SK-N-SH (cell line): Measurements from ENCODE around the gene PRKD2. TPM values are rescaled to one million over a fixed set of nuclear protein-coding genes. Genes with fewer than 3 reads are reported as not detected.

Experiments
- CTCF ChIA-PET: fragments of 300-600, 350-600 bp; formaldehyde crosslinking; extraction: SDS; loops from one replicate; lab custom pipeline; 2021; lab: Yijun Ruan, JAX
- POLR2A ChIA-PET: fragments of 350-600 bp; sonication (Branson Sonifier 250); formaldehyde crosslinking; extraction: SDS; loops from one replicate; lab custom pipeline; 2020; ENCODE audit warnings: antibody characterized with exemption, inconsistent platforms; lab: Yijun Ruan, JAX
- DNase-seq: peaks from one replicate; pipeline ENCODE4 v3.0.0; 2012
- H2AFZ ChIP-seq: fragments of 200-600 bp; sonication (generic); 2 replicates; pipeline ENCODE4 v1.8.1; 2016; ENCODE audit warnings: antibody characterized with exemption, mild to moderate bottlenecking, low read depth
- H3F3A ChIP-seq: fragments of 200-600 bp; sonication (generic); replicated peaks from 2 replicates; pipeline ENCODE3; 2016; ENCODE audit warnings: antibody characterized with exemption, mild to moderate bottlenecking; ENCODE audit not compliant: insufficient read depth
- H3K27ac ChIP-seq, 2 experiments: fragments of 200-500 bp in 1 of 2; fragments of 200-600 bp in 1 of 2; sonication (Bioruptor generic) in 1 of 2; sonication (generic), shearing (Covaris generic) in 1 of 2; 2 replicates each; pipeline versions ENCODE4 v1.5.1 to v1.6.1; 2014 to 2016; ENCODE audit warnings: low read depth in 2 of 2, inconsistent platforms in 1 of 2, low read length in 1 of 2, mild to moderate bottlenecking in 1 of 2, mixed read lengths in 1 of 2
- H3K27me3 ChIP-seq: fragments of 200-600 bp; sonication (generic), shearing (Covaris generic); 2 replicates; pipeline ENCODE4 v1.6.1; 2016; ENCODE audit warnings: mixed run types; ENCODE audit not compliant: insufficient read depth
- H3K36me3 ChIP-seq, 2 experiments: fragments of 200-500 bp in 1 of 2; fragments of 200-600 bp in 1 of 2; sonication (Bioruptor generic) in 1 of 2; sonication (generic) in 1 of 2; replicated peaks in 1 of 2; 2 replicates each; pipeline versions ENCODE3 to v1.5.1; 2014 to 2016; ENCODE audit warnings: low read length in 1 of 2, mild to moderate bottlenecking in 1 of 2; ENCODE audit not compliant: insufficient read depth in 2 of 2, control insufficient read depth in 1 of 2
- H3K4me1 ChIP-seq, 2 experiments: fragments of 200-500 bp in 1 of 2; fragments of 200-600 bp in 1 of 2; sonication (Bioruptor generic) in 1 of 2; sonication (generic), shearing (Covaris generic) in 1 of 2; 2 replicates each; pipeline versions ENCODE4 v1.5.1 to v1.6.1; 2014 to 2016; ENCODE audit warnings: low read depth in 1 of 2, low read length in 1 of 2, mixed run types in 1 of 2; ENCODE audit not compliant: insufficient read depth in 2 of 2, control insufficient read depth in 1 of 2
- H3K4me2 ChIP-seq: fragments of 200-600 bp; sonication (generic), shearing (Covaris generic); 2 replicates; pipeline ENCODE4 v1.6.1; 2017; ENCODE audit warnings: mixed run types
- H3K4me3 ChIP-seq, 2 experiments: fragments of 200-500 bp in 1 of 2; fragments of 200-600 bp in 1 of 2; sonication (Bioruptor generic) in 1 of 2; sonication (generic), shearing (Covaris generic) in 1 of 2; 2 replicates each; pipeline versions ENCODE4 v1.5.1 to v1.8.1; 2014 to 2016; ENCODE audit warnings: low read depth in 2 of 2, inconsistent platforms in 1 of 2, low read length in 1 of 2, mild to moderate bottlenecking in 1 of 2, mixed read lengths in 1 of 2, moderate library complexity in 1 of 2
- H3K79me2 ChIP-seq: fragments of 200-600 bp; sonication (generic); 2 replicates; pipeline ENCODE4 v1.8.1; 2017; ENCODE audit warnings: mild to moderate bottlenecking; ENCODE audit not compliant: insufficient read depth
- H3K9ac ChIP-seq: fragments of 200-600 bp; sonication (generic); 2 replicates; pipeline ENCODE4 v1.6.1; 2017; ENCODE audit warnings: mixed run types
- H3K9me2 ChIP-seq: fragments of 200-600 bp; sonication (generic); 2 replicates; pipeline ENCODE4 v1.6.1; 2017; ENCODE audit warnings: mixed run types
- H3K9me3 ChIP-seq: fragments of 200-600 bp; sonication (generic); 2 replicates; pipeline ENCODE4 v1.6.1; 2017; ENCODE audit warnings: mixed run types, mild to moderate bottlenecking, moderate library complexity
- H4K20me1 ChIP-seq: fragments of 200-600 bp; sonication (generic); 2 replicates; pipeline ENCODE4 v1.6.1; 2017; ENCODE audit warnings: mild to moderate bottlenecking, mixed run types; ENCODE audit not compliant: insufficient read depth
- ELF1 ChIP-seq: IDR thresholded peaks from 2 replicates; pipeline ENCODE4 v1.4.0; 2012
- FOXJ3 ChIP-seq: sonication (generic); formaldehyde crosslinking; IDR thresholded peaks from 2 replicates; pipeline ENCODE4 v1.5.1; 2020; ENCODE audit warnings: mild to moderate bottlenecking, missing genetic modification reagents
- POLR2AphosphoS5 ChIP-seq: IDR thresholded peaks from 2 replicates; pipeline ENCODE4 v1.6.1; 2012; ENCODE audit warnings: low read depth, low read length
- RCOR1 ChIP-seq: fragments of 150-350 bp; IDR thresholded peaks from 2 replicates; pipeline ENCODE4 v1.6.1; 2017; ENCODE audit warnings: antibody characterized with exemption, low read length
- WGBS: methylation state at CpG from one replicate; pipeline ENCODE4 v1.1.6; 2017; ENCODE audit warnings: low lambda C conversion rate; 5-methylcytosine and 5-hydroxymethylcytosine counted together
- polyA plus RNA-seq, 3 experiments: library from polyadenylated mRNA; depleted of rRNA; stranded (reverse); fragments of >200 nt; gene quantifications; 2 replicates each; pipeline ENCODE4 v1.2.3, GENCODE V29; 2012
- TF ChIP-seq, protein P1 (sequence below): IDR thresholded peaks from 2 replicates; pipeline ENCODE4 v1.4.0; 2012; ENCODE audit warnings: low read depth
- TF ChIP-seq, protein P2 (sequence below): fragments of 150-350 bp; IDR thresholded peaks from 2 replicates; pipeline ENCODE4 v1.6.1; 2017; ENCODE audit warnings: antibody characterized with exemption, low read length, low read depth, borderline replicate concordance
- TF ChIP-seq, protein P3 (sequence below): fragments of 200-600 bp; sonication (generic); IDR thresholded peaks from 2 replicates; pipeline ENCODE4 v1.6.1; 2017; ENCODE audit warnings: antibody characterized with exemption, mild to moderate bottlenecking, moderate library complexity
- TF ChIP-seq, protein P4 (sequence below): IDR thresholded peaks from 2 replicates; pipeline ENCODE4 v1.6.1; 2012; ENCODE audit warnings: mild to moderate bottlenecking, low read depth, low read length, moderate library complexity

PRKD2 gene
- polyA plus RNA-seq, 1 of the 3 experiments (the other 2 are of a cell fraction) = 21.4 TPM

DNA sequence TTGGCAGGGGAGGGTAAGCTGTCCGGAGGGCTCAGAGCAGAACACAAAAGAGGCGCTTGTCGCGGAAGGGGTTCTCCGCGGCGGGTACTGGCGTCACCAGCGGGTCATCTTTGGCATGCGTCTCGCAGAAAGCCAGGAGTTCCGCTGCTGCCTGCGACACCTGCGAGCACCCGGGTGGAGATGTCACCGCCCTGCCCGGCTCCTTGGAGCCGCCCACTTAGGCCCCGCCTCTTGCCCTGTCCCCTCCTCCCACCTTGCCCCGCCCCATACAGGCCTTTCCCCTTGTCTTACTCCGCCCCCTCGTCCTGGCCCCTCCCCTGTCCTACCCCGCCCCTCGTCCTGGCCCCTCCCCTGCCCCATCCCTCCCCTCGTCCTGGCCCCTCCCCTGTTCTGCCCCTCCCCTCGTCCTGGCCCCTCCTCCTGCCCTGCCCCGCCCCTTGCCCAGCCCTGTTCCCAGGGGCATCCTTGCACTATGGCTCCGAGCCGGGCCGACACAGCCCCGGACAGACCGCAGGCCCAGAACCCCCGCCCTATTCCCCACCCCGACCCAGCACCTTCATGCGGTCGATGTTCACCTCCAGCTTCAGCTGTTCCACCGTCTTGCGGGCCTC lies 82.8 kb downstream of the PRKD2 start:
- Histone ChIP-seq H3K9me3 (no peaks in the 10 kb centered on the region), H3K4me3 (peak overlapping the region in 1 of 2 experiments; percentile 48; a peak in 2 of 4 replicates), H3F3A (peaks cover 4% of the 10 kb centered on the region), H3K9ac (no peak overlapping the region), H3K4me1 (peaks cover 16 to 56% of the 10 kb centered on the region in 2 experiments), H4K20me1 (no peaks in the 10 kb centered on the region), H3K36me3 (no peaks in the 10 kb centered on the region), H3K27ac (peak overlapping the region in 1 of 2 experiments; percentile 92; a peak in 2 of 4 replicates), H3K27me3 (no peaks in the 10 kb centered on the region), H3K79me2 (no peaks in the 10 kb centered on the region), H2AFZ (peak overlapping the region; percentile 68; the same call in 1 of the 2 replicates), H3K4me2 (peak overlapping the region; percentile 74; the same call in 1 of the 2 replicates), H3K9me2 (no peaks in the 10 kb centered on the region)
- ChIA-PET POLR2A (interaction anchor here (1.3 to 9.6 kb wide), 4 partner anchors 13 to 27 kb away, joined by 4 to 100 read pairs (median 18); partner anchors contain the start of gene DACT3), CTCF (interaction anchor here (0.5 to 8.3 kb wide), 3 partner anchors 9 to 28 kb away, joined by 3 to 106 read pairs (median 3); partner anchors contain the start of gene DACT3)
- whole genome bisulfite sequencing = 9% methylated on average over 24 of the region's 38 CpGs
- TF ChIP-seq ELF1 = no peak
- no peak for TF ChIP-seq POLR2AphosphoS5
- DNase-seq = peak; percentile 90

DNA sequence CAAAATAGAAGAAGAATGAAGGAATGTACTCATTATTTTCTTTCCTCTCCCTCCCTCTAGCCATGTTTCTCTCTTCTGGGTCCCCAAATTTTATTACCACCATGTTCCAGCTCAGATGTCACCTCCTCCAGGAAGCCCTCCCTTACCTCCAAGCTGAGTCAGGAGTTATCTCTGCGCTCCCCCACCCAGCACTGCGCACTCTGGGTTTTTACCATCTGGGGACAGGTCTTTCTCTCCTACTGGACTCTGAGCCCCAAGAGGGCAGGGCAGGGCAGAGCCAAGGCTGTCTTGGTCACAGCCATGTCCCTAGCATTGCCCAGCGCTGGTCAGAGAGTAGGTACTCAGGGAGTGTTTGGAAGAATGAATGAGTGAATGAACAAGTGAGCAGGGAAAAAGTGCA lies 83.8 kb downstream of the PRKD2 start:
- ChIA-PET CTCF (interaction anchor here (1.0 to 8.3 kb wide), 2 partner anchors 29 to 237 kb away, joined by 3 to 106 read pairs; partner anchors contain the start of gene DACT3), POLR2A (interaction anchor here (0.7 to 9.6 kb wide), 4 partner anchors 8 to 28 kb away, joined by 3 to 100 read pairs (median 18); partner anchors contain the start of genes DACT3 and PTGIR)
- Histone ChIP-seq H3K4me1 (peaks cover 16 to 59% of the 10 kb centered on the region in 2 experiments), H4K20me1 (no peaks in the 10 kb centered on the region), H3K9me2 (no peaks in the 10 kb centered on the region), H3K27ac (peak overlapping the region in 1 of 2 experiments; percentile 87; a peak in 2 of 4 replicates), H2AFZ (no peak overlapping the region), H3K36me3 (no peaks in the 10 kb centered on the region), H3K4me3 (no peak overlapping the region; a peak in 1 of 4 replicates), H3K27me3 (no peaks in the 10 kb centered on the region), H3K9ac (no peak overlapping the region), H3K4me2 (no peak overlapping the region), H3K79me2 (no peaks in the 10 kb centered on the region), H3F3A (no peaks in the 10 kb centered on the region), H3K9me3 (no peaks in the 10 kb centered on the region)
- WGBS = 92% methylated on average over 3 of the region's 3 CpGs
- TF ChIP-seq, protein P1, sequence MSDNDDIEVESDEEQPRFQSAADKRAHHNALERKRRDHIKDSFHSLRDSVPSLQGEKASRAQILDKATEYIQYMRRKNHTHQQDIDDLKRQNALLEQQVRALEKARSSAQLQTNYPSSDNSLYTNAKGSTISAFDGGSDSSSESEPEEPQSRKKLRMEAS = no peak
- TF ChIP-seq RCOR1 = no peak
- no peak for TF ChIP-seq FOXJ3 (CRISPR knock-in tag)
- TF ChIP-seq, protein P2, sequence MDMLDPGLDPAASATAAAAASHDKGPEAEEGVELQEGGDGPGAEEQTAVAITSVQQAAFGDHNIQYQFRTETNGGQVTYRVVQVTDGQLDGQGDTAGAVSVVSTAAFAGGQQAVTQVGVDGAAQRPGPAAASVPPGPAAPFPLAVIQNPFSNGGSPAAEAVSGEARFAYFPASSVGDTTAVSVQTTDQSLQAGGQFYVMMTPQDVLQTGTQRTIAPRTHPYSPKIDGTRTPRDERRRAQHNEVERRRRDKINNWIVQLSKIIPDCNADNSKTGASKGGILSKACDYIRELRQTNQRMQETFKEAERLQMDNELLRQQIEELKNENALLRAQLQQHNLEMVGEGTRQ = no peak
- TF ChIP-seq, protein P3, sequence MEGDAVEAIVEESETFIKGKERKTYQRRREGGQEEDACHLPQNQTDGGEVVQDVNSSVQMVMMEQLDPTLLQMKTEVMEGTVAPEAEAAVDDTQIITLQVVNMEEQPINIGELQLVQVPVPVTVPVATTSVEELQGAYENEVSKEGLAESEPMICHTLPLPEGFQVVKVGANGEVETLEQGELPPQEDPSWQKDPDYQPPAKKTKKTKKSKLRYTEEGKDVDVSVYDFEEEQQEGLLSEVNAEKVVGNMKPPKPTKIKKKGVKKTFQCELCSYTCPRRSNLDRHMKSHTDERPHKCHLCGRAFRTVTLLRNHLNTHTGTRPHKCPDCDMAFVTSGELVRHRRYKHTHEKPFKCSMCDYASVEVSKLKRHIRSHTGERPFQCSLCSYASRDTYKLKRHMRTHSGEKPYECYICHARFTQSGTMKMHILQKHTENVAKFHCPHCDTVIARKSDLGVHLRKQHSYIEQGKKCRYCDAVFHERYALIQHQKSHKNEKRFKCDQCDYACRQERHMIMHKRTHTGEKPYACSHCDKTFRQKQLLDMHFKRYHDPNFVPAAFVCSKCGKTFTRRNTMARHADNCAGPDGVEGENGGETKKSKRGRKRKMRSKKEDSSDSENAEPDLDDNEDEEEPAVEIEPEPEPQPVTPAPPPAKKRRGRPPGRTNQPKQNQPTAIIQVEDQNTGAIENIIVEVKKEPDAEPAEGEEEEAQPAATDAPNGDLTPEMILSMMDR = no peak
- TF ChIP-seq, protein P4, sequence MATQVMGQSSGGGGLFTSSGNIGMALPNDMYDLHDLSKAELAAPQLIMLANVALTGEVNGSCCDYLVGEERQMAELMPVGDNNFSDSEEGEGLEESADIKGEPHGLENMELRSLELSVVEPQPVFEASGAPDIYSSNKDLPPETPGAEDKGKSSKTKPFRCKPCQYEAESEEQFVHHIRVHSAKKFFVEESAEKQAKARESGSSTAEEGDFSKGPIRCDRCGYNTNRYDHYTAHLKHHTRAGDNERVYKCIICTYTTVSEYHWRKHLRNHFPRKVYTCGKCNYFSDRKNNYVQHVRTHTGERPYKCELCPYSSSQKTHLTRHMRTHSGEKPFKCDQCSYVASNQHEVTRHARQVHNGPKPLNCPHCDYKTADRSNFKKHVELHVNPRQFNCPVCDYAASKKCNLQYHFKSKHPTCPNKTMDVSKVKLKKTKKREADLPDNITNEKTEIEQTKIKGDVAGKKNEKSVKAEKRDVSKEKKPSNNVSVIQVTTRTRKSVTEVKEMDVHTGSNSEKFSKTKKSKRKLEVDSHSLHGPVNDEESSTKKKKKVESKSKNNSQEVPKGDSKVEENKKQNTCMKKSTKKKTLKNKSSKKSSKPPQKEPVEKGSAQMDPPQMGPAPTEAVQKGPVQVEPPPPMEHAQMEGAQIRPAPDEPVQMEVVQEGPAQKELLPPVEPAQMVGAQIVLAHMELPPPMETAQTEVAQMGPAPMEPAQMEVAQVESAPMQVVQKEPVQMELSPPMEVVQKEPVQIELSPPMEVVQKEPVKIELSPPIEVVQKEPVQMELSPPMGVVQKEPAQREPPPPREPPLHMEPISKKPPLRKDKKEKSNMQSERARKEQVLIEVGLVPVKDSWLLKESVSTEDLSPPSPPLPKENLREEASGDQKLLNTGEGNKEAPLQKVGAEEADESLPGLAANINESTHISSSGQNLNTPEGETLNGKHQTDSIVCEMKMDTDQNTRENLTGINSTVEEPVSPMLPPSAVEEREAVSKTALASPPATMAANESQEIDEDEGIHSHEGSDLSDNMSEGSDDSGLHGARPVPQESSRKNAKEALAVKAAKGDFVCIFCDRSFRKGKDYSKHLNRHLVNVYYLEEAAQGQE = no peak
- DNase-seq = no peak
